Adrenal gland (tissue), 12 donors: ENCODE results near the gene ACTG1. TPM values are rescaled to one million over a fixed set of nuclear protein-coding genes. Genes with fewer than 3 reads are reported as not detected.

Experiments used
- DNase-seq, 7 donors: peaks; one replicate each; pipeline ENCODE4 v3.0.0-alpha.2; 2019 to 2020
- H3K27ac ChIP-seq, 5 donors: fragments of 200-600 bp; sonication (generic) in 4 of 5; 1 replicate in 3 of 5; 2 replicates in 2 of 5; pipeline versions ENCODE4 v1.5.1 to v1.8.0; 2016 to 2020; ENCODE audit warnings: mild to moderate bottlenecking in 1 of 5
- H3K27me3 ChIP-seq: fragments of 200-600 bp; 2 replicates; pipeline ENCODE4 v1.8.0; 2021
- H3K36me3 ChIP-seq, 2 donors: fragments of 200-600 bp; replicated peaks in 1 of 2; 1 replicate in 1 of 2; 2 replicates in 1 of 2; pipeline versions ENCODE4 v1.5.1 to v1.8.0; 2018 to 2022
- H3K4me1 ChIP-seq, 2 donors: fragments of 200-600 bp; replicated peaks in 1 of 2; 1 replicate in 1 of 2; 2 replicates in 1 of 2; pipeline versions ENCODE4 v1.5.1 to v1.8.0; 2018 to 2021
- H3K4me3 ChIP-seq, 4 donors: fragments of 200-600 bp; sonication (generic) in 3 of 4; one replicate each; pipeline ENCODE4 v1.5.1; 2016 to 2018
- H3K9me3 ChIP-seq, 3 donors: fragments of 200-600 bp; sonication (generic) in 1 of 3; replicated peaks in 1 of 3; 1 replicate in 2 of 3; 2 replicates in 1 of 3; pipeline versions ENCODE4 v1.5.1 to v1.8.0; 2016 to 2021
- CTCF ChIP-seq, 6 experiments: fragments of 450-650 bp in 4 of 6; fragments of 200-600 bp in 2 of 6; sonication (generic) in 1 of 6; IDR thresholded peaks; 1 replicate in 5 of 6; 2 replicates in 1 of 6; pipeline versions ENCODE4 v1.5.1 to v1.8.0; 2016 to 2021; ENCODE audit warnings: antibody characterized with exemption in 6 of 6, mild to moderate bottlenecking in 2 of 6, moderate library complexity in 1 of 6
- POLR2A ChIP-seq, 2 donors: fragments of 450-650 bp; IDR thresholded peaks; one replicate each; pipeline ENCODE4 v1.6.1; 2017; ENCODE audit warnings: antibody characterized with exemption in 2 of 2, mild to moderate bottlenecking in 2 of 2, moderate library complexity in 1 of 2
- WGBS, 4 donors: extraction: QIAGEN DNeasy Blood & Tissue Kit in 2 of 4; methylation state at CpG; one replicate each; pipeline versions ENCODE4 v1.1.5 to v1.1.7; 2013 to 2017; 5-methylcytosine and 5-hydroxymethylcytosine counted together
- intact Hi-C, 2 donors: fragments of 100-400 bp; cut with DNase I; formaldehyde crosslinking; loops; one replicate each; pipeline versions ENCODE4 v1.14.1 to v1.15.0; 2022 to 2023
- polyA plus RNA-seq, 3 donors: library from polyadenylated mRNA; stranded (reverse); fragments of 200-250 nt in 2 of 3; fragments of 350-450 nt in 1 of 3; fragmentation: Illumina TruSeq in 1 of 3; extraction: RNeasy Lipid Tissue Mini Kit (QIAGEN cat#74804) in 1 of 3; gene quantifications; one replicate each; pipeline ENCODE4 v1.2.3, GENCODE V29; 2013 to 2014
- total RNA-seq, 9 donors: library from RNA; depleted of rRNA in 4 of 9; stranded (reverse); fragments of >200 nt in 4 of 9; fragments of 120-200 nt in 1 of 9; fragmentation: NEBNext Ultra II Directional in 1 of 9; extraction: Animal tissue kit (Norgen Biotek cat#: 25700) in 1 of 9; gene quantifications; one replicate each; pipeline versions ENCODE4 v1.1.0 to v1.2.4, GENCODE V29; 2013 to 2023
- donor health status: healthy with polysubstance abuse.
- donor health status: Bipolar disorder and iron deficiency.
- donor health status: DM: yes; HTN: yes; CAD: no.
- donor health status: DM: no; HTN: no; CAD: no.
- donor health status: DM: no; HTN: no; CAD: no.
- donor health status: DM: yes; HTN: yes; CAD: no.

The ACTG1 gene
- total and polyA plus RNA-seq, 12 donors, result 828 to 6,446 (median 2,144) TPM

- no peak overlapping the region for H3K27ac ChIP-seq
- TF ChIP-seq POLR2A (IDR thresholded peaks at IDR 0.05), result no peak
- H3K36me3 ChIP-seq, result peaks cover 0 to 65% of the 10 kb centered on the region in 2 donors
- H3K27me3 ChIP-seq, result no peaks in the 10 kb centered on the region
- no peaks in the 10 kb centered on the region for H3K9me3 ChIP-seq
- WGBS, 4 donors, result 84 to 92% (median 90%) methylated on average over 6 to 24 of the region's 24 CpGs
- H3K4me3 ChIP-seq, result no peak overlapping the region
- H3K4me1 ChIP-seq, result no peaks in the 10 kb centered on the region
- intact Hi-C loops, result no loop called here
- no peak for DNase-seq
Measured at GRCh38 chr17:81545160-81545949, 32.8 kb upstream of the ACTG1 start.

GRCh38 chr17:81544281-81544974, 31.8 kb upstream of the ACTG1 start:
- H3K36me3 ChIP-seq, result peaks cover 0 to 71% of the 10 kb centered on the region in 2 donors
- intact Hi-C loops, result no loop called here
- TF ChIP-seq POLR2A (IDR thresholded peaks at IDR 0.05), result no peak
- TF ChIP-seq CTCF (IDR thresholded peaks at IDR 0.05), result no peak

GRCh38 chr17:81543756-81544155, 31.2 kb upstream of the ACTG1 start:
- H3K9me3 ChIP-seq, result no peaks in the 10 kb centered on the region
- DNase-seq, result no peak
- no peak overlapping the region for H3K4me3 ChIP-seq
- TF ChIP-seq POLR2A (IDR thresholded peaks at IDR 0.05) (no peak), CTCF (IDR thresholded peaks at IDR 0.05) (no peak)
- H3K4me1 ChIP-seq, result no peaks in the 10 kb centered on the region
- 94 to 98% (median 96%) methylated on average over 13 to 15 of the region's 15 CpGs for WGBS, 4 donors
- H3K27ac ChIP-seq, result no peak overlapping the region
- H3K36me3 ChIP-seq, result peaks cover 0 to 71% of the 10 kb centered on the region in 2 donors
- no peaks in the 10 kb centered on the region for H3K27me3 ChIP-seq
- intact Hi-C loops, result no loop called here

More at GRCh38 chr17:81544281-81544974, 31.8 kb upstream of the ACTG1 start:
- H3K27me3 ChIP-seq, result no peaks in the 10 kb centered on the region
- no peaks in the 10 kb centered on the region for H3K9me3 ChIP-seq
- no peak for DNase-seq
- H3K4me3 ChIP-seq, result no peak overlapping the region
- H3K4me1 ChIP-seq, result no peaks in the 10 kb centered on the region
- no peak overlapping the region for H3K27ac ChIP-seq
- 89 to 96% (median 95%) methylated on average over 4 to 16 of the region's 16 CpGs for WGBS, 4 donors

GRCh38 chr17:81543339-81543675, 30.7 kb upstream of the ACTG1 start:
- TF ChIP-seq CTCF (IDR thresholded peaks at IDR 0.05) (no peak), POLR2A (IDR thresholded peaks at IDR 0.05) (no peak)
- no peaks in the 10 kb centered on the region for H3K27me3 ChIP-seq
- no peak overlapping the region for H3K27ac ChIP-seq
- no peak for DNase-seq
- H3K9me3 ChIP-seq, result no peaks in the 10 kb centered on the region
- 92 to 98% (median 95%) methylated on average over 13 to 14 of the region's 14 CpGs for WGBS, 4 donors
- H3K4me3 ChIP-seq, result no peak overlapping the region
- intact Hi-C loops, result no loop called here
- peaks cover 0 to 71% of the 10 kb centered on the region in 2 donors for H3K36me3 ChIP-seq
- H3K4me1 ChIP-seq, result no peaks in the 10 kb centered on the region
